NCI-H187 (cell line): ENCODE results near the gene C19orf47.
"Not testable (repeated sequence)": the region's sequence is repeated elsewhere in the genome, so short reads cannot be mapped to it uniquely, and the experiment has no call there.

ENCODE experiments used
- DNase-seq, 2 experiments: peaks; one replicate each; lab custom pipeline; 2025; lab: John Stamatoyannopoulos, UW

Gene C19orf47

GRCh38 chr19:40348961-40349507, 837 bp upstream of the C19orf47 start:
- no peak for DNase-seq

DNA sequence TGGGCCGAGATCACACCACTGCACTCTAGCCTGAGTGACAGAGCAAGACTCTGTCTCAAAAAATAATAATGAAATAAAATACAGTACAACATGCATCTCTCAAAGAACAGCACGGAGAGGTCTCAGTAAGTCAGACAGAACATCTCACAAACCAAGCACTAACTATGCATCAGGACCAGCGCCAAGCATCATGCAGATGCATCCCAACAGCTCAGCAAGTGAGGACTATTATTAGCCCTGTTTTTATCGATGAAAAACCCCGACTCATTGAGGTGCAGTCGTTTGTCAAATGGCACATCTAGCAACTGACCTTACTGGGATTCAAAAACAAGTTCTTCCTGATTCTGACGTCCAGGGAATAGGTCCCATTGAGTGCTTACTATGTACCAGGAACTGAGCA, 3.8 kb downstream of the C19orf47 start:
- DNase-seq, result no peak

- no peak for DNase-seq
These were observed 5.4 kb downstream of the C19orf47 start for GRCh38 chr19:40342644-40343311.

GRCh38 chr19:40341601-40342482, 6.4 kb downstream of the C19orf47 start:
- no peak for DNase-seq

GRCh38 chr19:40339018-40339728, 9.0 kb downstream of the C19orf47 start:
- DNase-seq, result no peak

DNA sequence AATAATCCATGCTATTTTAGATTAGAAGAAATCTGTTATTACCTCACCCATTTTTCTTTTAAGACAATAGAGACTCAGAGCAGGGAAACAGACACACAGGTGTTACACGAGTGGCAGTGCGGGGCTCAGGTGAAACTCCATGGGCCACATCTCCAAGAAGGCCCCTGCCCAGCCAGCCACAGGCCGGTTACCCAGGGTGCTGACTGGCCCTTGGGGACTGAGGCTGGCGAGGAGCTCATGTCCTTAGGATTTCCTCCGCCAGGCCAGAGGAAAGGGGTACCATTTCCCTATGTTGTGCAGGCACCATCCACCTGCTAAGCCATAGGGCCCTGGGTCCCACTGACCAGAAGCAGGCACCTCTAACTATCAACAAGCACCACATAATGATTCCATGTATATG, 10.6 kb downstream of the C19orf47 start:
- DNase-seq, result no peak

- no peak for DNase-seq
These were observed 11.1 kb downstream of the C19orf47 start for GRCh38 chr19:40337107-40337506.

DNA sequence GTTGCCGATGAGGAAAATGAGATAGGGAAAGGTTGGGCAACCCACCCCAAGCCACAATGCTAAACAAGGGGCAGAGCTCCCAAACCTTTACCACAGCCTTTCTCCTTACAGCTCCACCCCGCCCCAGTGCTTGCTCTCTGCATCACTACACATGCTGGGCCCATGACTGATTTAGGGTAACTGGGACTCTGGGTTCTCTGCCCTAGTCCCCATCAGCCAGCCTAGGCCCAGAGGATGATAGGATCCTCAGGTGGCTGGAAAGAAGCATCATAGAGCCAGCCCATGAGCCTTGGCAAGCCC, 11.6 kb downstream of the C19orf47 start:
- no peak for DNase-seq

GRCh38 chr19:40335855-40336600, 12.2 kb downstream of the C19orf47 start:
- no peak for DNase-seq

- no peak for DNase-seq
These were observed 13.1 kb downstream of the C19orf47 start for GRCh38 chr19:40335101-40335500.

DNA sequence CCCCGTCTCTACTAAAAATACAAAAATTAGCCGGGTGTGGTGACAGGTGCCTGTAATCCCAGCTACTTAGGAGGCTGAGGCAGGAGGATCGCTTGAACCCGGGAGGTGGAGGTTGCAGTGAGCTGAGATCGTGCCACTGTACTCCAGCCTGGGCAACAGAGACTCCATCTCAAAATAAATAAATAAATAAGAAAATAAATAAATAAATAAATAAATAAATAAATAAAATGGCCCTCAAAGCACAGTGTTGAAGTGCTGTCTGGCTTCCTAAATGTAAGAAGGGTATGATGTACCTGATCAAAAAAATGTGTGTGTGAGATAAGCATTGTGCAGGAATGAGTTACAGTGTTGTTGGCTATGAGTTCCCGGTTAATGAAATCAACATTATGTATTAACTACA, 15.1 kb downstream of the C19orf47 start:
- not testable (repeated sequence) for DNase-seq

DNA sequence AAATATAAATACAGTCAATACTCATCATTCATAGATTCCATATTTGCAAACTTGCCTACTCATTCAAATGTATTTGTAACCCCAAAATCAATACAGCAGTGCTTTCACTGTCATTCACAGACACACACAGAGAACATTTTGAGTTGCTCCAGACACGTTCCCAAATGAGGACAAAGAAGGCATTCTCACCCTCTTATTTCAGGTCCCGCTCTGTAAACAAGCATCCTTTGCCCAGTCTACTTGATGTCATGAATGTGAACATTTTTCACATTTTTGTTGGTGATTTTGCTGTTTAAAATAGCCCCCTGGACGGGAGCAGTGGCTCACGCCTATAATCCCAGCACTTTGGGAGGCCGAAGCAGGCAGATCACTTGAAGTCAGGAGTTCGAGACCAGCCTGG, 15.5 kb downstream of the C19orf47 start:
- DNase-seq, result no peak

DNA sequence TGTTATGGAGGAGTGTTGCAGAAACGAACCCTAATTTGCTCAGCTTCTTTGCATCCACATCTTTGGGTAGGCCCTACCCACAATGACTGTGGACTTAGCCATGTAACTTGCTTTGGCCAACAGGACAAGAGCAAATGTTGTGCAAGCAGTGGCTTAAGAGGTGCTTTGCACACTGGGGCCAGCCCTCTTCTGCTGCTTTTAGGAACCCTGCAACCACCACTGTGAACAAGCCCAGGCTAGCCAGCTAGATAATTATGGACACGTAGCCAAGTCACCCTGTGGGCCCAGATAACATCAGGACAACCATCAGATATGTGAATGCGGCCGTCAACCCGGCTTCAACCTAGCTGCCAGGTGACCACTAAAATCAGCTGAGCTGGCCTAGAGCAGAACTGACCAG, 17.1 kb downstream of the C19orf47 start:
- no peak for DNase-seq

- DNase-seq, result no peak
These were observed 22.0 kb downstream of the C19orf47 start for GRCh38 chr19:40326201-40326600.

DNA sequence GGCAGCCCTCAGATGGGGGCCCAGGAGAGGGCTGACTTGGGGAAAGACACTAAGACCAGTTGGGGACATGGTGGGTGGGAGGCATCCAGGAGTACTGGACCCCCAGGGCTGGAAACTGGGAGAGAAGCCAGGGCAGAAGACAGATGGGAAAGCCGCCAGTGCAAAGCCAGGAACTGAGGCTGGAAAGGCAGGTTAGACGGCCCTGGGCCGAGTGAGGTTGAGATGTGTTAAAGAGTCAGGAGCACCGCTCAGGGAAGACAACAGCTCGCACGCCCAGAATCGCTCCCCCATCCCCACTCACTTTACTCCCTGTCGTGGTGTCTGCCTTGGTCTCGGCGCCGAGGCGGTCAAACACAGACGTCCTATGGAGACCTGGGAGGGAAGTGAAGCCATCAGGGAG, 24.5 kb downstream of the C19orf47 start:
- DNase-seq, result no peak

DNA sequence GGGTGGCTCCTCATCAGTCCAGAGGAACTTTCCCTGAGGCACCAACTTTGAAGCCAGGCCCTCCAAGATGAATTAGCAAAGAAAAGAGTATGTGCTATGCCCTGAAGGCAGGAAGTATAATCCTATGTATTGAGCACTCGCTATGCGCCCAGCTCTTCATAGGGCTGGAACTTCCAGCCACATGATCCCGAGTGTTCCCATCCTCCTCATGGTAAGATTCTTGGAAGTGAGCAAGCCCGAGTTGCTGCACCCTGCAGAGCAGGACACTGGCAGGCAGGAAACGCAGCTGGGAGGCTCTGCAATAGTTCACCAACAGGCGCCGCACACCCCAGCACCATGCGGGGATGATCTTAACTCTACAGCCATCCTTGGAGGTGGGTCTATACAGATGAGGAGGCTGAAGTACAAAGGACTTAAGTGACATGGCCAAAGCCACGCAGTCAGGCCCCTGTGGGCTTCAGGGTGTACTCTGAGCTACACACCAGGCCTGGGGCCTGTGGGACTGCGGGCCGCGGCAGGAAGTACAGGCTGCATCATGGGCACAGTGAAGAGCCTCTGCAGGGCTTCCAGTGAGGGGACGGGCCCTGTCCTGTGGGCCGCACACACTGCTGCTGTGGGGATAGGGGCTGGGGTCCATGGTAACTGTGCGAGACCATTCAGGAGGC, 25.1 kb downstream of the C19orf47 start:
- DNase-seq, result no peak

GRCh38 chr19:40322271-40322610, 26.0 kb downstream of the C19orf47 start:
- no peak for DNase-seq

GRCh38 chr19:40321566-40322270, 26.5 kb downstream of the C19orf47 start:
- DNase-seq, result no peak

- DNase-seq, result no peak
These were observed 27.1 kb downstream of the C19orf47 start for GRCh38 chr19:40321076-40321475.

DNA sequence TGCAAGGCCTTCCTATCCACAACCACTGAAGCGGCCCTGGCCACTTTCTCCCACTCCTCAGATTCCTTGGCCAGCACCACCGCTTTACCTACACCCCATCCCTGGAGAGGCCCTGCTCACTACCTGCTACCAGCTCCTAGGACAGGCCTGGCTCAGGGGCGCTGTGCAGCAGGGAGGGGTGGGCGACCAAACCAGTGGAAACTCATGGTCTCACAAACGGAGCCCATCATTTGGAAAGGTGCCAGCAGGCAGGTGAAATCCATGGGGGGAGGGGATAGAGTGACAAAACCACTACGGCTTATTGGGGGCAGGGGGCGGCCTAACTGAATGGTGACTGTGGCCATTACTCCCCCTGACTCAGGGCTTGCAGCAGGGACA, 27.6 kb downstream of the C19orf47 start:
- no peak for DNase-seq

GRCh38 chr19:40317338-40317737, 30.9 kb downstream of the C19orf47 start:
- no peak for DNase-seq
